GM19468 (cell line): Measurements from ENCODE around the gene LARP1B.
A peak's percentile ranks its signal among the peaks of the same experiment; 100 is the strongest.
"Not testable (repeated sequence)": the region's sequence is repeated elsewhere in the genome, so short reads cannot be mapped to it uniquely, and the experiment has no call there.

Experiments
- ATAC-seq: cut with Tn5 transposase; IDR thresholded peaks from one replicate; pipeline ENCODE4 v1.9.1; 2021; ENCODE audit warnings: mild to moderate bottlenecking, moderate library complexity, moderate number of reproducible peaks; ENCODE audit not compliant: unreplicated experiment; ENCODE audit errors: extremely low read depth

The LARP1B gene

DNA sequence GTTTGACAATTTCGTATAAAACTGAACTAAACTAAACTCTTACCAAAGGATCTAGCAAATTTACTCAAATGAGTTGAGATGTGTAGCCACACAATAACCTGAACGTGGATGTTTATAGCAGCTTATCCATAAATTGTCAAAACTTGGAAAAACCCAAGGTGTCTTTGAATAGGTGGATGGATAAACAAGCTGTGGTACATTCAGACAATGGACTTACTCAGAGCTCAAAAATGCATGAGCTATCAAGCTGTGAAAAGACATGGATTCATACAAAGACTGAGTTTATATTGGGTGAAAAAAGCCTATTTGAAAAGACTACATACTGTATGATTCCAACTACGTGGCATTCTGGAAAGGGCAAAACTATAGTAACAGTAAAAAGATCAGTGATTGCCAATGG is 69.5 kb downstream of the LARP1B start:
- ATAC-seq, result no peak

DNA sequence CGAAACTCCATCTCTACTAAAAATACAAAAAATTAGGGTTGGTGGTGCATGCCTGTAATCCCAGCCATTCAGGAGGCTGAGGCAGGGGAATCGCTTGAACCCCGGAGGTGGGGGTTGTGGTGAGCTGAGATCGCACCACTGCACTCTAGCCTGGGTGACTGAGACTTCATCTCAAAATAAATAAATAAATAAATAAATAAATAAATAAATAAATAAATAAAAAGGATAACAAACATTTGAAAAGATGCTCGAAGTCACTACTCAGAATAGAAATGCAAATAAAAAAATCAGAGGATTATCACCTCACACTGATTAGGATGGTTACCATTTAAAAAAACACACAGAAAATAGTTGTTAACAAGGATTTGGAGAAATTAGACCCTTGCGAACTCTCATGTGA is 73.8 kb downstream of the LARP1B start:
- ATAC-seq, result no peak

GRCh38 chr4:128135391-128135790 is 74.3 kb downstream of the LARP1B start:
- ATAC-seq, result no peak

DNA sequence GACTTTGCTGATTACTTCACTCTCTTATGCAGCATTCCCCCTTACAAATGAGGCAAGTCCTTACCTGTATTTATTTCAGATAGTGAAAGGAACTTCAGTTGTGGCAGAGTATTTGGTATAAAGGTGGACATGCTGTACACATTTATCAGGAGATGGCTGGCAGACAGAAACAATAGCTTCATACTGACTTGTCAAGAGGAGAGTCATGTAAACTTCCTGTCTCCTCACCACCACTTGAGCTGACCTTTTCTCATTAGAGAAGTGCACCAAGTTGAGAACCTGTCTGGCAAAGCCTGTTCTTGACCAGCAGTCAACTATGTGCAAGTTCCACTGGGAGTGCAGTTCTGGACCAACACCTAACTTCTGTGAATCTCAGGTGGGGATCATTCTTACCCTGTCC is 80.8 kb downstream of the LARP1B start:
- no peak for ATAC-seq

- ATAC-seq, result no peak
Measured at GRCh38 chr4:128145727-128146126, 84.6 kb downstream of the LARP1B start.

DNA sequence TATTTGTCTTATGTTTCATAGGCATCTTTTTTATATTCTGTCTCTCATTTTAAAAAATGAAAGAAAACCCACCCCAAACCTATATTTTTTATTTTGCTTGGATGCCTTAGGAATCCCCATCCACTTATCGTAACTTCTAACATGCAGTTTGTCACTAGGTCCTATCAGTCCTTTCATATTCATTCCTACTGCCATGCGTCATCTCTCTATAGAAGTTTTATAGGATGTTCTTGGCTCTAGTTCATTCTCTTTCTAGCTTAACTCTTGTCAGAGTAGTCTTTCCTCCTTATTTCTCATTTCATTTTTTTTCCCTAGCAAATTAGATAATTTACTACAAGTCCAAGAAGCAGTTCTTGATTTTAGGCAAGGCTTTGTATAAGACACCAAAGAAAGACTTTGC is 92.7 kb downstream of the LARP1B start:
- no peak for ATAC-seq

GRCh38 chr4:128155231-128155855 is 94.2 kb downstream of the LARP1B start:
- no peak for ATAC-seq

DNA sequence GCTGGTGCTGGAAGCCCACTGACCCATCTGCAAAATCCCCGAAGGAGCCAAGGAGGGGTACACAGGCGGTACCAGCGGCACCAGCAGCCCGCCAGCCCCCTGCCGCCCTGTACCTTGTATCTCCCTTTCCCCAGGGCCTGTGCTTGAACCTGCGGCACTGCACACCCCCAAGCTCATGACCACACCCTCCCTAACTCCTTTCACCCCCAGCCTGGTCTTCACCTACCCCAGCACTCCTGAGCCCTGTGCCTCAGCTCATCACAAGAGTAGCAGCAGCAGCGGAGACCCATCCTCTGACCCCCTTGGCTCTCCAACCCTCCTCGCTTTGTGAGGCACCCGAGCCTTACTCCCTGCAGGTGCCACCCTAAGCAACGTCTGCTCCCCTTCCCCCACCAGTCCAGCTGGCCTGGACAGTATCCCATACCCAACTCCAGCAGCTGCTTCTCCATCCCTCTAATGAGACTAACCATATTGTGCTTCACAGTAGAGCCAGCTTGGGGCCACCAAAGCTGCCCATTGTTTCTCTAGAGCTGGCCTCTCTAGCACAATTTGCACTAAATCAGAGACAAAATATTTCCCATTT is 94.9 kb downstream of the LARP1B start:
- no peak for ATAC-seq

- ATAC-seq, result not testable (repeated sequence)
Measured at GRCh38 chr4:128156472-128156871, 95.4 kb downstream of the LARP1B start.

DNA sequence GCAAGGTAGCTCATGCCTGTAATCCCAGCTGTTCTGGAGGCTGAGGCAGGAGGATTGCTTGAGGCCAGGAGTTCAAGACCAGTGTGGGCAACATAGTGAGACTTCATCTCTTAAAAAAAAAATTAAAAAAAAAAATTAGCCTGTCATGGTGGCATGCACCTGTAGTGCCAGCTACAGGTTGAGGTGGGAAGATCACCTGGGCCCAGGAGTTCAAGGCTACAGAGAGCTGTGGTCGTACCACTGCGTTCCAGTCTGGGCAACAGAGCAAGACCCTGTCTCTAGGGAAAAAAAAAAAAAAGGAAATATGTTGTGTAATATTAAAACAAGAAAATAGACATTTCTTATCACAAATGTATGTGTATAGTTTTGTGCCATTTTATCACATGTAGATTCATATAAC is 97.8 kb downstream of the LARP1B start:
- ATAC-seq, result no peak

- no peak for ATAC-seq
Measured at GRCh38 chr4:128159967-128160366, 98.9 kb downstream of the LARP1B start.

GRCh38 chr4:128161138-128161537 is 100.0 kb downstream of the LARP1B start:
- ATAC-seq, result no peak

DNA sequence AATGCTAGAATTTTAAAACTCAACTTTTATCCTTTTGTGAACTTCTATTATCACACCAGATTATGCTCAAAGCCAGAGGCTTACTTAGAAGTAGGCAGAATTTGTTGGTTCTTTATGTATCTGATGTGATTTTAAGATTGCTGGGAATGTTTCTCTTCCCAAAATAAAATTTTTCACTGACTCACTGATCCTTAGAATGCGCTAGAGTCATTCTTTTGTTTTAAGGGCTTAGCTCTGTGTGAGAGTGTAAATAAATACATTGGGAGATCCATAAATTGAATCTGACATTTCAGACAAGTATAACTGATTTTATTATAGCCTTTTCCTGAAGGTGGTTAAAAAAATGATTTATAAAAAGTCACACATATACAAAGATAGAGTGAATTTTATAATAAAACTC is 101.3 kb downstream of the LARP1B start:
- ATAC-seq, result no peak

GRCh38 chr4:128163177-128164117 is 102.3 kb downstream of the LARP1B start:
- no peak for ATAC-seq

DNA sequence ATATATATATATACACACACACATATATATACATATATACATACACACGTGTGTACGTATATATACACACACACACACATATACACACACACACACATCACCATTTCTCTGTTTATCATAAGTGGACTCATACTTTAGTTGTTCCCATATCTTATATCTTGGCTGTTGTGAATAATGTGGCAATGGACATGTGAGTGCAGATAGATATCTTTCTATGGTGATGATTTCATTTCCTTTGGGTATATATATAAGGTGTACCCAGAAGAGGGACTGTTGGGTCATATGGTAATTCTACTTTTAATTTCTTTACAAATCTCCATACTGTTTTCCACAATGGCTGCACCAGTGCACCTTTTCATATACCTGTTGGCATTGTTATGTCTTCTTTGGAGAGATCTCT is 105.9 kb downstream of the LARP1B start:
- no peak for ATAC-seq

GRCh38 chr4:128168701-128169100 is 107.6 kb downstream of the LARP1B start:
- ATAC-seq, result no peak

DNA sequence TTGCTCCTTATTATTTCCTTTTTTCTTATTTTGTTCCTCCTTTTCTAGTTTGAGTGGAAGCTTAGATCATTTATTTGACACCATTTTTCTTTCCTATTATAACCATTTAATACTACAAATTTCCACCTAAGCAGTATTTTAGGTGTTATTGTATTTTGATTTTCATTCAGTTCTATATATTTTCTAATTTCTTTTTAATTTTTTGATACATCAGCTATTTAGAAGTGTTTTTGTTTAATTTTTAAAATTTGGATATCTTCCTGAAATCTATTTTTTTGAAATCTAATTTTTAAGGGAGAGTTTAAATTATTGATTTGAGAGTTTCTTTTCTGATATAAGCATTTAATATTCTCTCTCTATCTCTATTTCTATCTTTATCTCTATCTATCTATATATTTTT is 108.1 kb downstream of the LARP1B start:
- ATAC-seq, result no peak

GRCh38 chr4:128176643-128177042 is 115.5 kb downstream of the LARP1B start:
- ATAC-seq, result no peak

DNA sequence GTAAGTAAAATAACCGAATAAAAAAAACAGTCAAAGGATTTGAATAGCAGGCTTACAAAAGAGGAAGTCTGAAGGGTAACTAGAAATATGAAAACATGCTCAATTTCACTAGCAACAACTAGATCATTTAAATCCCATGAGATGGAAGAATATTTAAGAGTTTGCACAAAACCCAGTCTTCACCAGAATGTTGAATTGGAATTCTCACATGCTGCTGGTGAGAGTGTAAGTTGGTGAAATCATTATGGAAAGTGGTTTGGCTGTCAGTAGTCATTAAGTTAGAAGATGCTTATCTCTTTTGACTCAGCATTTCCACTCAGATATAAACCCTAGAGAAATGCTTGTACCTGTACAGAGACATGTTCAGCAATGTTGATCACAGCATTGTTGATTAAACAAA is 116.4 kb downstream of the LARP1B start:
- ATAC-seq, result no peak

DNA sequence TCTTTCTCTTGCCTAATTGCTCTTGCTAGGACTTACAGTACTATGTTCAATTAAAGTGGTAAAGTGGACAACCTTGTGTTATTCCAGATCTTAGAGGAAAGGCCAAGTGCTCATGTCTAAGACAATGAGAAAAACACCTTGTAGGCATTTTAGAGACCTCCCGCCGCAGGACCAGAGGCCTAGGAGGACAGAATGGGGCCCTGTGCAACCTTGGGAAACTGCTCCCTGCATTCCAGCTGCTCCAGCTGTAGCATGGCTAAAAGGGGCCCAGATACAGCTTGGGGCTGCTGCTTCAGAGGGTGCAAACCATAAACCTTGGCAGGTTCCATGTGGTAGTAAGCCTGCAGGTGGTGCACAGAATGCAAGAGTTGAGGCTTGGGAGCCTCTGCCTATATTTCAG is 125.5 kb downstream of the LARP1B start:
- ATAC-seq, result no peak

GRCh38 chr4:128191115-128191781 is 130.1 kb downstream of the LARP1B start:
- ATAC-seq, result peak; percentile 97
